Sigmoid colon (tissue), 4 donors: ENCODE data around the gene CCDC195.

Source experiments
- EP300 ChIP-seq, 4 donors: sonication (generic); formaldehyde crosslinking; IDR thresholded peaks; one replicate each; pipeline ENCODE4 v1.6.1; 2017; ENCODE audit warnings: antibody characterized with exemption in 4 of 4
- TF ChIP-seq, protein P1 (sequence below), 4 experiments: fragments of 450-650 bp in 3 of 4; fragments of 200-600 bp in 1 of 4; IDR thresholded peaks; one replicate each; pipeline ENCODE4 v1.5.1; 2016 to 2019; ENCODE audit warnings: antibody characterized with exemption in 4 of 4, mild to moderate bottlenecking in 3 of 4, moderate library complexity in 2 of 4

DNA sequence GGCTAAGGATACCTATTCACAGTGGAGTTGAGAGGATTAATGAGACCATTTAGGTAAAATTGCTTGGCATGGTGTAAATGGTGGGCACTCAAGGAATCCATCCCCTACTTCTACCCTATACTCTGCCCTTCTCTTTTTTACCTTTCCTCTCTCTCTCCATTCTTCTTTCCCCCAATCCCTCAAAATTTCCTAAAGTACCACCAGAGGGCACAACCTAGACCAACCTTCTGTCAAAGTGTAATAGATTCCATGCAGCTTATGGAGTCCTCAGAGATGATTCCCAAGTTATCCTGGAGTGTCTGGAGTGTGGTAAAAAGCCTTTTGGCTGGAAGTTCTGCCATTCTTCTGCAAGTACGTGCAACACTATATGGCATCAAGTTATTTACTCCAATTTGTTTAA is 33.0 kb upstream of the CCDC195 start:
- TF ChIP-seq, protein P1, sequence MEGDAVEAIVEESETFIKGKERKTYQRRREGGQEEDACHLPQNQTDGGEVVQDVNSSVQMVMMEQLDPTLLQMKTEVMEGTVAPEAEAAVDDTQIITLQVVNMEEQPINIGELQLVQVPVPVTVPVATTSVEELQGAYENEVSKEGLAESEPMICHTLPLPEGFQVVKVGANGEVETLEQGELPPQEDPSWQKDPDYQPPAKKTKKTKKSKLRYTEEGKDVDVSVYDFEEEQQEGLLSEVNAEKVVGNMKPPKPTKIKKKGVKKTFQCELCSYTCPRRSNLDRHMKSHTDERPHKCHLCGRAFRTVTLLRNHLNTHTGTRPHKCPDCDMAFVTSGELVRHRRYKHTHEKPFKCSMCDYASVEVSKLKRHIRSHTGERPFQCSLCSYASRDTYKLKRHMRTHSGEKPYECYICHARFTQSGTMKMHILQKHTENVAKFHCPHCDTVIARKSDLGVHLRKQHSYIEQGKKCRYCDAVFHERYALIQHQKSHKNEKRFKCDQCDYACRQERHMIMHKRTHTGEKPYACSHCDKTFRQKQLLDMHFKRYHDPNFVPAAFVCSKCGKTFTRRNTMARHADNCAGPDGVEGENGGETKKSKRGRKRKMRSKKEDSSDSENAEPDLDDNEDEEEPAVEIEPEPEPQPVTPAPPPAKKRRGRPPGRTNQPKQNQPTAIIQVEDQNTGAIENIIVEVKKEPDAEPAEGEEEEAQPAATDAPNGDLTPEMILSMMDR (IDR thresholded peaks at IDR 0.05) = no peak
- no peak for TF ChIP-seq EP300 (IDR thresholded peaks at IDR 0.05)
